Testis (tissue), 2 donors: ENCODE data around the gene COPG1.

Source experiments
- POLR2A ChIP-seq: fragments of 450-650 bp; IDR thresholded peaks from one replicate; pipeline ENCODE4 v1.6.1; 2017; ENCODE audit warnings: antibody characterized with exemption, mild to moderate bottlenecking, moderate library complexity
- TF ChIP-seq, protein P1 (sequence below), 3 experiments: fragments of 450-650 bp in 2 of 3; fragments of 200-600 bp in 1 of 3; sonication (generic) in 1 of 3; IDR thresholded peaks; one replicate each; pipeline ENCODE4 v1.5.1; 2016 to 2019; ENCODE audit warnings: antibody characterized with exemption in 3 of 3, mild to moderate bottlenecking in 2 of 3, moderate library complexity in 1 of 3

DNA sequence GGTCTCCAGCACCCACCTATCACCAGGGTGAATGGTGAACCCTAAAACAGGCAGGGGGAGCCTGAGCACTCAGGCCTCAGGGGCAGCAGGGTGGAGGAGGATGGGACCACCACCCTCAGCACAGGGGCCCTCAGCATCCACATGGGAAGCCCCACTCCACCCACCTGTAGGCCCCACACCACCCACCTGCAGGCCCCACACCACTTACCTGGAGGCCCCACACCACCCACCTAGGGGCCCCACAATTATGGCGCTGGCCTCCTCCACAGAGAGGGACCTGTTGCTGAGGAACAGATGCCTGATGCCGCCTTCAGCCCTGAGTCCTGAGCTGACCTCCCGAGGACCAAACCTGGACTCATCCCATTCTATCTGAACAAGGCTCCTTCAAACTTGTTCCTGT lies 76.0 kb downstream of the COPG1 start:
- TF ChIP-seq, protein P1, sequence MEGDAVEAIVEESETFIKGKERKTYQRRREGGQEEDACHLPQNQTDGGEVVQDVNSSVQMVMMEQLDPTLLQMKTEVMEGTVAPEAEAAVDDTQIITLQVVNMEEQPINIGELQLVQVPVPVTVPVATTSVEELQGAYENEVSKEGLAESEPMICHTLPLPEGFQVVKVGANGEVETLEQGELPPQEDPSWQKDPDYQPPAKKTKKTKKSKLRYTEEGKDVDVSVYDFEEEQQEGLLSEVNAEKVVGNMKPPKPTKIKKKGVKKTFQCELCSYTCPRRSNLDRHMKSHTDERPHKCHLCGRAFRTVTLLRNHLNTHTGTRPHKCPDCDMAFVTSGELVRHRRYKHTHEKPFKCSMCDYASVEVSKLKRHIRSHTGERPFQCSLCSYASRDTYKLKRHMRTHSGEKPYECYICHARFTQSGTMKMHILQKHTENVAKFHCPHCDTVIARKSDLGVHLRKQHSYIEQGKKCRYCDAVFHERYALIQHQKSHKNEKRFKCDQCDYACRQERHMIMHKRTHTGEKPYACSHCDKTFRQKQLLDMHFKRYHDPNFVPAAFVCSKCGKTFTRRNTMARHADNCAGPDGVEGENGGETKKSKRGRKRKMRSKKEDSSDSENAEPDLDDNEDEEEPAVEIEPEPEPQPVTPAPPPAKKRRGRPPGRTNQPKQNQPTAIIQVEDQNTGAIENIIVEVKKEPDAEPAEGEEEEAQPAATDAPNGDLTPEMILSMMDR (IDR thresholded peaks at IDR 0.05), result no peak
- TF ChIP-seq POLR2A, result no peak
